Common myeloid progenitor, CD34-positive (primary cell): ENCODE data around the gene ADARB1.

Experiments
- CTCF ChIA-PET: fragments of 350-600 bp; sonication (Branson Sonifier 250); formaldehyde crosslinking; loops from one replicate; lab custom pipeline; 2021; ENCODE audit warnings: antibody characterized with exemption; lab: Charles Lee
- POLR2A ChIA-PET: fragments of 350-600 bp; sonication (Branson Sonifier 250); formaldehyde crosslinking; loops from one replicate; lab custom pipeline; 2021; ENCODE audit warnings: antibody characterized with exemption; lab: Charles Lee
- DNase-seq, 3 donors: peaks; one replicate each; pipeline versions ENCODE4 v3.0.0 to v3.0.0-alpha.2; 2013
- H3K27ac ChIP-seq, 2 experiments: 1 replicate in 1 of 2; 2 replicates in 1 of 2; pipeline ENCODE4 v1.7.0; 2013; ENCODE audit warnings: inconsistent platforms in 2 of 2, low read length in 2 of 2, mild to moderate bottlenecking in 2 of 2, low read depth in 1 of 2, moderate library complexity in 1 of 2; ENCODE audit not compliant: severe bottlenecking in 2 of 2, insufficient read depth in 1 of 2, poor library complexity in 1 of 2
- H3K27me3 ChIP-seq, 5 experiments: replicated peaks in 2 of 5; 1 replicate in 3 of 5; 2 replicates in 2 of 5; pipeline versions ENCODE4 v1.6.1 to v1.7.0; 2013; ENCODE audit warnings: low read length in 4 of 5, mild to moderate bottlenecking in 2 of 5, moderate library complexity in 2 of 5, inconsistent platforms in 1 of 5; ENCODE audit not compliant: insufficient read depth in 5 of 5, control insufficient read depth in 4 of 5
- H3K36me3 ChIP-seq, 4 experiments: 1 replicate in 2 of 4; 2 replicates in 2 of 4; pipeline versions ENCODE4 v1.6.1 to v1.7.0; 2013; ENCODE audit warnings: low read length in 3 of 4, control low read depth in 1 of 4, mild to moderate bottlenecking in 1 of 4; ENCODE audit not compliant: control insufficient read depth in 4 of 4, insufficient read depth in 4 of 4
- H3K4me1 ChIP-seq, 4 experiments: 1 replicate in 3 of 4; 2 replicates in 1 of 4; pipeline versions ENCODE4 v1.6.1 to v1.7.1; 2013; ENCODE audit warnings: low read length in 3 of 4, mild to moderate bottlenecking in 3 of 4, control low read depth in 1 of 4, inconsistent platforms in 1 of 4, moderate library complexity in 1 of 4; ENCODE audit not compliant: control insufficient read depth in 4 of 4, insufficient read depth in 4 of 4; ENCODE audit errors: control extremely low read depth in 1 of 4
- H3K4me3 ChIP-seq, 7 experiments: 1 replicate in 4 of 7; 2 replicates in 3 of 7; pipeline versions ENCODE4 v1.5.1 to v1.7.0; 2013; ENCODE audit warnings: mild to moderate bottlenecking in 7 of 7, low read length in 6 of 7, moderate library complexity in 6 of 7, inconsistent platforms in 2 of 7, low read depth in 2 of 7, control low read depth in 1 of 7; ENCODE audit not compliant: insufficient read depth in 4 of 7, control insufficient read depth in 1 of 7; ENCODE audit errors: extremely low read depth in 1 of 7
- H3K9me3 ChIP-seq, 5 experiments: 1 replicate in 4 of 5; 2 replicates in 1 of 5; pipeline versions ENCODE4 v1.6.1 to v1.7.1; 2013; ENCODE audit warnings: low read length in 4 of 5, mild to moderate bottlenecking in 2 of 5, inconsistent platforms in 1 of 5, low read depth in 1 of 5, moderate library complexity in 1 of 5; ENCODE audit not compliant: control insufficient read depth in 4 of 5, insufficient read depth in 2 of 5; ENCODE audit errors: control extremely low read depth in 1 of 5
- WGBS: methylation state at CpG from one replicate; pipeline ENCODE4 v1.1.5; 2013; ENCODE audit not compliant: insufficient coverage; 5-methylcytosine and 5-hydroxymethylcytosine counted together

The ADARB1 gene

DNA sequence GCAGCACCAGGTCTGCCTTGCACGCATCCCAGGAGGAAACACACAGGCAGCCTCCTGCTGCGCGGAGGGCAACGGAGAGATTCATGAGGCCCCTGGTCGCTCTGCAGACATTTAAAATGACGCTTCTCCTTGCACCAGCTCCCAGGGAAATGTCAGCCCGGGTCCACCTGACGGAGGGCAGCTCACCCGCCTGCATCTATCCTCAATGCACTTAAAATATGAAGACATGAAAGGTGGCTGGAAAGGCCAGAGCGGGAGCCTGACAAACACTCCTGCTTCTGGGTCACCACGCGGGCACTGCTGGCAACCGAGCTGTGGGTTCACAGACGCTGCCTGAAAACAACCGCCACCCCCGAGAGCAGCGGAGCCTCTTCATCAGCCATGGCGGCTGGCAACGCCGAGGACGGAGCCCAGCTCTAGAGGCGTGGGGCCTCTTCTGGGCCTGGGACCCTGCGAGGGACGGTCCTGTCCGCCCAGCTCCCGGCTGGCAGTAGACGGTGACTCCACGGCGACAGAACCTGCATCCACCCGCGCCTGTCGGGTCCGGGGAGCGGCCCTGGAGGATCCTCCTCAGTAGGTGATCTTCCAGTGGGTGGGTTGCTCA, 190.6 kb downstream of the ADARB1 start:
- Histone ChIP-seq H3K36me3 (peaks cover 4 to 50% (median 34%) of the 10 kb centered on the region in 4 experiments), H3K27me3 (no peaks in the 10 kb centered on the region), H3K9me3 (peaks cover 0 to 3% (median 0%) of the 10 kb centered on the region in 5 experiments), H3K4me1 (peaks cover 0 to 18% (median 4%) of the 10 kb centered on the region in 4 experiments), H3K4me3 (no peak overlapping the region), H3K27ac (no peak overlapping the region)
- no peak for DNase-seq
- ChIA-PET POLR2A (no interaction called here), CTCF (no interaction called here)
- WGBS = 96% methylated on average over 28 of the region's 34 CpGs

DNA sequence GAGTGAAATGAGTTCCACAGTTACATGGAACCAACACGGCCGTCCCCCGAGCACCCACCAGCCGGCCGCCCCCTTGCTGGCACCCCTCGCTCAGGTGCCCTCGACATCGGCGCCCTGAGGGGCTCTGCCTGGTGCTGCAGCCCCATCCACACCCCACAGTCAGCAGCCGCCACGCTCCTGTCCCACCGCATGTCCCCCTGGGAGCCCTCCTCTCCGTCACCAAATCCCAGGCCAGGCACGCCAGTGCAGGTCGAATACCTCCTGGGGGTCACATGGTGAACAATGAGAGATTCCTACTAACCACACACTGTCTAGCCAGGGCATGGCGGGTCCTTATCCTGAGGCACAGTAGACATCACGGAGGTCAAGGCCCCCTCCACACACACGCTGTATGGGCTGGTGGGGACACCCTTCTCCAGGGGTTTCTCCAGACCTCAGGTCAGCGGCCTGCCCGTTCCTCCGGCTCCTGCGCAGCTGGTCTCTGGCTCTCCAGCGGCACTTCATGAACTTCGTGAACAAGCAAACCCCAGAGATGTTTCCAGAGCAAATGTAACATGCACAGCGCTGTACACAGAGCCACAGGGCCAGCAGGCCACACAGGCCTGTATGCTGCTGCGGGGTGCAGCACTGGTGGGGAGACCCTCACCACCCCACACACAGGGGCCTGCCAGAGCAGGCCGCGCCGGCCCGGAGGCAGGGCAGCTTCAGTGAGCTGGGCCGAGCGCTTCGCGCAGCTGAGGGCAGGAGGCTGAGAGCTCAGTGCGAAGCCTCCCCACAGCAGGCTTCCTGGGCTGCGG, 191.5 kb downstream of the ADARB1 start:
- no peak for DNase-seq
- Histone ChIP-seq H3K4me1 (peaks cover 0 to 9% (median 1%) of the 10 kb centered on the region in 4 experiments), H3K27me3 (no peaks in the 10 kb centered on the region), H3K36me3 (peaks cover 7 to 59% (median 40%) of the 10 kb centered on the region in 4 experiments), H3K9me3 (peaks cover 0 to 8% (median 7%) of the 10 kb centered on the region in 5 experiments), H3K27ac (no peak overlapping the region), H3K4me3 (no peak overlapping the region)
- ChIA-PET POLR2A (no interaction called here), CTCF (no interaction called here)
- WGBS = over 99% methylated on average over 29 of the region's 36 CpGs

DNA sequence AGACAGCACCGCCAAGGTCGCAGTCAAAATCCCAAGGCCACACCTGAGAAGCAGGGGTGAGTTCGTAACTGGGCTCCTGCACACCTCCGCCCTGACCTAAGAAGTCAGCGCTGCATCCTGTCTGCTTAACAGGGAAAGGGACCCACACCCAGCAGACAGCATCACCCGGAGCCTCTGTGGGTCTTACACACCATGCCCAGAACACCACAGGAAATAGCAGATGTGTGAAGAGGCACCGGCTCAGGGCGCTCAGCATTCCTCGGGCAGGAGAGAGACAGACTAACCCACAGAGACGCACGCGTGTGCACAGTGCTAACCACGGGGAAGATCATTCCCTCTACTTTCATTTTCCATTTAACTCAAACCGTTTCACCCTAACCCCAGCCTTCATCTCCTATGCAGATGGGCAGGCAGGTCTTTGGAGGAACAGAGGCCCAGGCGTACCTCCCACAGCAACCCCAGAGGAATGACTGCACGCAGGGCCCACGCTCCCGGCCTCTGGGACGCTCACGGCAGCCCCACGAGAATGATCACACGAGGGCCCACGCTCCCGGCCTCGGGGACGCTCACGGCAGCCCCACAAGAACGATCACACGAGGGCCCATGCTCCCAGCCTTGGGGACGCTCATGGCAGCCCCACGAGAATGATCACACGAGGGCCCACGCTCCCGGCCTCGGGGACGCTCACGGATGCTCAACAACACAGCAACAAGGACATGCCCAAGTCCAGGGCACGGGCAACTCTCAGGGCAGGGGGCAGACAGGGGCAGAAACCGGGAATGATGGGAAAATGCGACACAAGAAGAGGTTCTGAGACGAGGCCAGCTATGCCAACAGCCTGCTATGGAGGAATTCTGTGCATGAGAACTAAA, 192.4 kb downstream of the ADARB1 start:
- peaks cover 0 to 6% (median 1%) of the 10 kb centered on the region in 4 experiments for H3K4me1 ChIP-seq
- peaks cover under 1 to 13% (median 10%) of the 10 kb centered on the region in 5 experiments for H3K9me3 ChIP-seq
- H3K36me3 ChIP-seq = peaks cover 12 to 67% (median 44%) of the 10 kb centered on the region in 4 experiments
- 88% methylated on average over 38 of the region's 41 CpGs for WGBS
- H3K4me3 ChIP-seq = no peak overlapping the region
- H3K27ac ChIP-seq = no peak overlapping the region
- no peaks in the 10 kb centered on the region for H3K27me3 ChIP-seq
- peak in 2 of 3 donors; percentile 36 to 37 for DNase-seq
- POLR2A ChIA-PET = no interaction called here
- CTCF ChIA-PET = no interaction called here

DNA sequence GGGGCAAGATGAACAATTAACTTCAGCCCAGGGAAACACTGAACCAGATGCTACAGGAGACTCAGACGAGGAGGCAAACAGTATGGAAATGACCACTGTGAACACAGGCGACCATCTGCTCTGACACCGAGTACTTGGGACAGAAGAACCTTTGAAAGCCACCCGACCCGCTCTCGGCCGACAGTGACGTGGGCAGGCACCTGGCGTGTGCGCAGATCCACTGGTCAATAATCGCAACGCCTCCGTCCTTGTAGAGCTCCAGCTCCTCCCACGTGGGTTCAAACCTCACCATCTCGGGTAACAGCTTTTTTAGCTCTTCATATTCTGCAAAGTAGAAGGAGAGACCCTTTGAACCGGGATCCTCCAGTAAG, 193.0 kb downstream of the ADARB1 start:
- ChIA-PET CTCF (no interaction called here), POLR2A (no interaction called here)
- DNase-seq = no peak
- H3K4me1 ChIP-seq = peaks cover 0 to 6% (median 1%) of the 10 kb centered on the region in 4 experiments
- H3K4me3 ChIP-seq = no peak overlapping the region
- WGBS = 98% methylated on average over 16 of the region's 16 CpGs
- peaks cover 17 to 73% (median 48%) of the 10 kb centered on the region in 4 experiments for H3K36me3 ChIP-seq
- peaks cover 3 to 19% (median 14%) of the 10 kb centered on the region in 5 experiments for H3K9me3 ChIP-seq
- H3K27ac ChIP-seq = no peak overlapping the region
- no peaks in the 10 kb centered on the region for H3K27me3 ChIP-seq

DNA sequence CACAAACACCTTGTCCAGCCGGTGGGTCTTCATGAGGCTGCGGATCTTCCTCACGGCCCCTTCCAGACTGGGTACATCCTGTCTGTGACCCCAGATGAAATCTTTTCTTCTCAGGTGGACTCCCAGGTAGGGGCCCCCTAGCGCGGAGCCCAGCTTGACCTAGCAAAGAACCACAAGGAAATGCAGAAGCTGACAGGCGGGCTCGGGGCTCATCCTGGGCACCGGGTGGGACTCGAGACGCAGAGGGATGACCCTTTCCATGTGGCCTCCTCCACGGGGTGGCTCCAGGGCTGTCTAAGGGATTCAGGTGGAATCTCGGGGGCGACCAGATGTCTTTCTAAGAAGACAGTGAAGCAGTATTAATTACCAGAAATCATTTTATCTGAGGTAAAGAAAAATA, 195.5 kb downstream of the ADARB1 start:
- H3K36me3 ChIP-seq = peaks cover 30 to 81% (median 44%) of the 10 kb centered on the region in 4 experiments
- DNase-seq = no peak
- no peak overlapping the region for H3K27ac ChIP-seq
- no peak overlapping the region for H3K4me3 ChIP-seq
- WGBS = 94% methylated on average over 11 of the region's 13 CpGs
- no peaks in the 10 kb centered on the region for H3K27me3 ChIP-seq
- peaks cover 0 to 6% (median 1%) of the 10 kb centered on the region in 4 experiments for H3K4me1 ChIP-seq
- CTCF ChIA-PET = no interaction called here
- POLR2A ChIA-PET = no interaction called here
- H3K9me3 ChIP-seq = peaks cover 4 to 26% (median 14%) of the 10 kb centered on the region in 5 experiments

DNA sequence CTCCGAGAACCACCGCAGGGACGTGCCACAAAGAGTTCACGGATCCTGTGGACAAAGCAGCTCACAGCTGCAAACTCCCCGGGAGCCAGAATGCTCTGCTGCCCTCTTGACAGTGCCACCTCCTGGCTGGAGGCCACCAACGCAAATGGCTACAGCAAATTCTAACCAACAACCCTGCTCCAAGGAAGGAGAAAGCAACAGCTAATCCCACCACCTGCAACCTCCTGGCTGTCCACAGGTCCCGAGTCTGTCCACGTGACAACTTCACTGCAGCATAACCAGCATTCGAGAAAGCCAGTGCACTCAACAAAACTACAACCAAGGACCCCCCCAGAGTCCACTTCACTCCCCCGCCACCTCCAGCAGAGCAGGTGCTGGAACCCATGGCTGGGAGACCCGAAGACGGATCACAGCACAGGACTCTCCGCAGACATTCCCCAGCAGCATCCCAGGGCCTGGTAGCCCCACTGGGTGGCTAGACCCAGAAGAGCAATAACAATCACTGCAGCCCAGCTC, 196.0 kb downstream of the ADARB1 start:
- Histone ChIP-seq H3K36me3 (peaks cover 30 to 81% (median 42%) of the 10 kb centered on the region in 4 experiments), H3K9me3 (peaks cover 4 to 26% (median 14%) of the 10 kb centered on the region in 5 experiments), H3K4me1 (peaks cover 0 to 6% (median 1%) of the 10 kb centered on the region in 4 experiments), H3K4me3 (no peak overlapping the region), H3K27ac (no peak overlapping the region), H3K27me3 (no peaks in the 10 kb centered on the region)
- CTCF ChIA-PET = interaction anchor here (0.8 to 1.7 kb wide), 2 partner anchors 22 to 64 kb away, joined by 3 to 5 read pairs; no protein-coding TSS in a partner anchor
- 98% methylated on average over 11 of the region's 13 CpGs for WGBS
- no peak for DNase-seq
- POLR2A ChIA-PET = no interaction called here
